ENCODE measurements around the gene PAK1IP1. TPM values are rescaled to one million over a fixed set of nuclear protein-coding genes. Genes with fewer than 3 reads are reported as not detected.
"Not testable (repeated sequence)": the region's sequence is repeated elsewhere in the genome, so short reads cannot be mapped to it uniquely, and the experiment has no call there.

PAK1IP1 gene
- total RNA-seq, 5 donors from 2014 or later (not counting 1 experiment from before 2014, with no cell fraction given) = 5.2 to 10.2 (median 7.4) TPM

DNA sequence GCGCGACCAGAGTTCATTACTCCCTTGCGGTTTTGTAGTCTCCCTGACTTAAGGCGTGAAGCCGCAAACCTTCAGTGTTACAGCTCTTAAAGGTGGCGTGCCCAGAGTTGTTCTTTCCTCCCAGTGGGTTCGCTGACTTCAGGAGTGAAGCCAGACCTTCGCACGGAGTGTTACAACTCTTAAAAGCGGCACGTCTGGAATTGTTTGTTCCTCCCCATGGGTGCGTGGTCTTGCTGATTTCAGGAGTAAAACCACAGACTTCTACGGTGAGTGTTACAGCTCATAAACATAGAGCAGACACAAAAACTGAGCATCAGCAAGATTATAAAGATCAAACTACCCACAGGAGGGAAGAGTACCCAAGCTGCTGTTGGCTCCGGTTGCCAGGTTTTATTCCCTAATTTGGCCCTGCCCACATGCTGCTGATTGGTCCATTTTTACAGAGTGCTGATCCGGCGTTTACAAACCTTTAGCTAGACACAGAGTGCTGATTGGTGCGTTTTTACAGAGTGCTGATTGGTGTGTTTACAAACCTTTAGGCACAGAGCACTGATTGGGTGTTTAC, 38.5 kb downstream of the PAK1IP1 start:
- no peaks in the 10 kb centered on the region for H3K27me3 Mint-ChIP-seq
- H3K36me3 Mint-ChIP-seq = peaks cover 35% of the 10 kb centered on the region
- ATAC-seq (replicated peaks in 1 of 4) = peak in 2 of 4 experiments; percentile 55 to 59
- H3K4me1 Mint-ChIP-seq = peaks cover 0 to 2% (median 0%) of the 10 kb centered on the region in 3 donors
- H3K9me3 Mint-ChIP-seq = no peaks in the 10 kb centered on the region
- POLR2A ChIA-PET = interaction anchor here in 1 of 2 donors (0.6 kb wide), 1 partner anchor 38 kb away, joined by 7 read pairs; the partner anchor contains the start of gene PAK1IP1
- H3K27me3 ChIP-seq (replicated peaks in 1 of 2; ENCODE audit: control insufficient read depth in 2 of 2, extremely low read depth in 1 of 2, insufficient read depth in 2 of 2, low read length in 1 of 2) = peaks cover 0 to 2% of the 10 kb centered on the region in 2 experiments
- no peak overlapping the region for H3K27ac ChIP-seq (ENCODE audit: low read length)
- no peaks in the 10 kb centered on the region for H3K9me3 ChIP-seq
- H3K4me3 Mint-ChIP-seq = no peak overlapping the region
- DNase-seq = peak in 9 of 35 experiments; percentile 18 to 72 (median 30)
- H3K36me3 ChIP-seq (ENCODE audit: control insufficient read depth in 2 of 2, extremely low read depth in 1 of 2, insufficient read depth in 1 of 2, low read length in 1 of 2) = peaks cover 0 to 6% of the 10 kb centered on the region in 2 donors
- peaks cover 0 to 15% of the 10 kb centered on the region in 2 experiments for H3K4me1 ChIP-seq (ENCODE audit: control insufficient read depth in 1 of 2, extremely low read depth in 1 of 2, insufficient read depth in 2 of 2, low read length in 2 of 2)
- 76% methylated on average over 13 of the region's 17 CpGs for WGBS (ENCODE audit: insufficient coverage)
- no peak overlapping the region for H3K27ac Mint-ChIP-seq
- no peak overlapping the region for H3K4me3 ChIP-seq (ENCODE audit: control insufficient read depth in 1 of 2, extremely low read depth in 1 of 2, low read length in 1 of 2)
- CTCF ChIA-PET = no interaction called here

DNA sequence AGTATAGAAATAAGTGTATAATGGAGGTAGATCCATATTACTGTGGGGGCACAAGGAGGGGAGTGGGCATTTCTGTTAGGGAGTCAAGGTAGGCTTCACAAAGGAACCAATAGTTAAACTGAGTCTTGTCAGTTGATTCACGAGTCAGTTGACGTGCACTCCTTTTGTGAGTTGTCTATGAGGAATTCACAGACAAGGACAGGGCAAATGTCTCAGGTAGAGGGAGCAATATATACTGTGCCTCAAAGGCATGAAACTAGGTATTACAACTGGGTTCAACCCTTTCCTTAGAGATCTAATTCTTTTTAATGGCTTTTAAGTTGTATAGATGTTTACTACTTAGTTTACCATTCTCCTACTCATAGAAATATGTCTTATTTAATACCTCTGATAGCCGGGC, 39.1 kb downstream of the PAK1IP1 start:
- no peaks in the 10 kb centered on the region for H3K27me3 Mint-ChIP-seq
- 100% methylated on average over 2 of the region's 3 CpGs for WGBS (ENCODE audit: insufficient coverage)
- H3K36me3 Mint-ChIP-seq = peaks cover 31% of the 10 kb centered on the region
- H3K4me1 Mint-ChIP-seq = peaks cover 0 to 2% (median 0%) of the 10 kb centered on the region in 3 donors
- Histone ChIP-seq H3K36me3 (ENCODE audit: control insufficient read depth in 2 of 2, extremely low read depth in 1 of 2, insufficient read depth in 1 of 2, low read length in 1 of 2) (peaks cover 0 to 6% of the 10 kb centered on the region in 2 donors), H3K27ac (ENCODE audit: low read length) (no peak overlapping the region), H3K4me3 (ENCODE audit: control insufficient read depth in 1 of 2, extremely low read depth in 1 of 2, low read length in 1 of 2) (no peak overlapping the region), H3K9me3 (no peaks in the 10 kb centered on the region), H3K27me3 (replicated peaks in 1 of 2; ENCODE audit: control insufficient read depth in 2 of 2, extremely low read depth in 1 of 2, insufficient read depth in 2 of 2, low read length in 1 of 2) (peaks cover 0 to 2% of the 10 kb centered on the region in 2 experiments), H3K4me1 (ENCODE audit: control insufficient read depth in 1 of 2, extremely low read depth in 1 of 2, insufficient read depth in 2 of 2, low read length in 2 of 2) (peaks cover 0 to 15% of the 10 kb centered on the region in 2 experiments)
- POLR2A ChIA-PET = interaction anchor here in 1 of 2 donors (0.6 kb wide), 1 partner anchor 39 kb away, joined by 7 read pairs; the partner anchor contains the start of gene PAK1IP1
- H3K9me3 Mint-ChIP-seq = no peaks in the 10 kb centered on the region
- H3K27ac Mint-ChIP-seq = no peak overlapping the region
- DNase-seq (no peak), ATAC-seq (replicated peaks in 1 of 4) (no peak)
- H3K4me3 Mint-ChIP-seq = no peak overlapping the region
- CTCF ChIA-PET = no interaction called here

DNA sequence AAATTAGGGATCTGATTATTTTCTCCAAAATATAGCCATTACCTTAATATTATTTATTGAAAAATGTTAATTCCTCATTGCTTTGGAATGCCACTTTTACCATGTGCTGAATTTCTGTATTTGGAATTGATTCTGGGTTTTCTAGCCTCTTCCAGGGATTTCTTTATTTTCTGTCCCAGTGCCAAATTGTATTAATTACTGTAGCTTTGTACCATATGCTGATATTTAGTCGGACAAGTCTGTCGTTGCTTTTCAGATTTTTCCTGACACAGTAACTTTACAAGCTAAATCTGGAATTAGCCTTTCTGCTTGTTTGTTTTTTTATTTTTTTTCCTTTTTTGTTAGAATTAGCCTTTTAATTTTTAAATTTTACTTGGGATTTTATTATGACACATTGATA, 42.0 kb downstream of the PAK1IP1 start:
- ATAC-seq (replicated peaks in 1 of 4) = no peak
- no peak overlapping the region for H3K27ac Mint-ChIP-seq
- H3K9me3 ChIP-seq = no peaks in the 10 kb centered on the region
- H3K36me3 ChIP-seq (ENCODE audit: control insufficient read depth in 2 of 2, extremely low read depth in 1 of 2, insufficient read depth in 1 of 2, low read length in 1 of 2) = peaks cover 0 to 6% of the 10 kb centered on the region in 2 donors
- no peaks in the 10 kb centered on the region for H3K4me1 Mint-ChIP-seq
- ChIA-PET POLR2A (interaction anchor here in 1 of 2 donors (0.7 kb wide), 1 partner anchor 23 kb away, joined by 4 read pairs; no protein-coding TSS in a partner anchor), CTCF (interaction anchor here in 1 of 2 donors (1.0 kb wide), 1 partner anchor 9 kb away, joined by 3 read pairs; no protein-coding TSS in a partner anchor)
- no CpG with 5 or more reads among the region's 2 CpGs for WGBS (ENCODE audit: insufficient coverage)
- no peak overlapping the region for H3K27ac ChIP-seq (ENCODE audit: low read length)
- H3K4me1 ChIP-seq (ENCODE audit: control insufficient read depth in 1 of 2, extremely low read depth in 1 of 2, insufficient read depth in 2 of 2, low read length in 2 of 2) = peaks cover 0 to 15% of the 10 kb centered on the region in 2 experiments
- no peak overlapping the region for H3K4me3 ChIP-seq (ENCODE audit: control insufficient read depth in 1 of 2, extremely low read depth in 1 of 2, low read length in 1 of 2)
- no peak overlapping the region for H3K4me3 Mint-ChIP-seq
- no peak for DNase-seq
- peaks cover 0 to 7% of the 10 kb centered on the region in 2 experiments for H3K27me3 ChIP-seq (replicated peaks in 1 of 2; ENCODE audit: control insufficient read depth in 2 of 2, extremely low read depth in 1 of 2, insufficient read depth in 2 of 2, low read length in 1 of 2)
- no peaks in the 10 kb centered on the region for H3K27me3 Mint-ChIP-seq
- no peaks in the 10 kb centered on the region for H3K9me3 Mint-ChIP-seq
- peaks cover 20% of the 10 kb centered on the region for H3K36me3 Mint-ChIP-seq

DNA sequence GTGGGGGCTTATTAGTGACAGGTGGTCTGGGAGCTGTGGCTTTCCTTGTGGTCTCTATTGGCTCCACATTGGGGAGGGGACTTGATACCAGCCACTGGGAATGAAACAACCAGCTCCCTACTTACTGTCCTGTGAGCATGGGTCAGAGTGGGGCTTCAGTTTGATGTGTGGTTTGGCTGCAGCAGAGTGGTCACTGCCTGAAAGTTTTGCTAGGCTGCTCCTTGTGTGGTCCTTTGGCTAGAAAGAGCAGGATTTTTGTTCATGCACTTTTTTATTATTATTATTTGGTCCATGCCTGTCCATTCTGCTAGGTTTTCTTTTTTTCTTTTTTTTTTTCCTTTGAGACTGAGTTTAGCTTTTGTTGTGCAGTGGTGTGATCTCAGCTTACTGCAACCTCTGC, 45.3 kb downstream of the PAK1IP1 start:
- H3K9me3 ChIP-seq = no peaks in the 10 kb centered on the region
- H3K4me3 ChIP-seq (ENCODE audit: control insufficient read depth in 1 of 2, extremely low read depth in 1 of 2, low read length in 1 of 2) = no peak overlapping the region
- DNase-seq (no peak), ATAC-seq (replicated peaks in 1 of 4) (no peak)
- no peaks in the 10 kb centered on the region for H3K36me3 ChIP-seq (ENCODE audit: control insufficient read depth in 2 of 2, extremely low read depth in 1 of 2, insufficient read depth in 1 of 2, low read length in 1 of 2)
- no peaks in the 10 kb centered on the region for H3K9me3 Mint-ChIP-seq
- no peak overlapping the region for H3K27ac Mint-ChIP-seq
- H3K4me1 ChIP-seq (ENCODE audit: control insufficient read depth in 1 of 2, extremely low read depth in 1 of 2, insufficient read depth in 2 of 2, low read length in 2 of 2) = no peaks in the 10 kb centered on the region
- H3K4me3 Mint-ChIP-seq = no peak overlapping the region
- peaks cover 0 to 2% (median 0%) of the 10 kb centered on the region in 3 donors for H3K4me1 Mint-ChIP-seq
- H3K27me3 ChIP-seq (replicated peaks in 1 of 2; ENCODE audit: control insufficient read depth in 2 of 2, extremely low read depth in 1 of 2, insufficient read depth in 2 of 2, low read length in 1 of 2) = peaks cover 0 to 7% of the 10 kb centered on the region in 2 experiments
- peaks cover 3% of the 10 kb centered on the region for H3K36me3 Mint-ChIP-seq
- H3K27me3 Mint-ChIP-seq = no peaks in the 10 kb centered on the region
- ChIA-PET CTCF (no interaction called here), POLR2A (no interaction called here)
- no peak overlapping the region for H3K27ac ChIP-seq (ENCODE audit: low read length)

DNA sequence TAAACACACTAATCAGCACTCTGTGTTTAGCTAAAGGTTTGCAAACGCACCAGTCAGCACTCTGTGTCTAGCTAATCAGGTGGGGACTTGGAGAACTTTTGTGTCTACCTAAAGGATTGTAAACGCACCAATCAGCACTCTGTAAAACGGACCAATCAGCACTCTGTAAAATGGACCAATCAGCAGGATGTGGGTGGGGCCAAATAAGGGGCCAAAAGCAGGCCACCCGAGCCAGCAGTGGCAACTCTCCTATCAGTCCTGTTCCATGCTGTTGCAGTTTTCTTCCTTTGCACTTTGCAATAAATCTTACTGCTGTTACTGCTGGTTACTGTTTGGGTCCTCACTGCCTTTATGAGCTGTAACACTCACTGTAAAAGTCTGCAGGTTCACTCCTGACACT, 46.9 kb downstream of the PAK1IP1 start:
- DNase-seq; H3K9me3 ChIP-seq; POLR2A ChIA-PET; H3K4me3 Mint-ChIP-seq; H3K9me3 Mint-ChIP-seq; H3K27me3 Mint-ChIP-seq; H3K27me3 ChIP-seq (replicated peaks in 1 of 2; ENCODE audit: control insufficient read depth in 2 of 2, extremely low read depth in 1 of 2, insufficient read depth in 2 of 2, low read length in 1 of 2); H3K4me1 ChIP-seq (ENCODE audit: control insufficient read depth in 1 of 2, extremely low read depth in 1 of 2, insufficient read depth in 2 of 2, low read length in 2 of 2); H3K36me3 Mint-ChIP-seq; H3K36me3 ChIP-seq (ENCODE audit: control insufficient read depth in 2 of 2, extremely low read depth in 1 of 2, insufficient read depth in 1 of 2, low read length in 1 of 2); ATAC-seq (replicated peaks in 1 of 4); H3K4me3 ChIP-seq (ENCODE audit: control insufficient read depth in 1 of 2, extremely low read depth in 1 of 2, low read length in 1 of 2); H3K27ac ChIP-seq (ENCODE audit: low read length); H3K27ac Mint-ChIP-seq: not testable (repeated sequence)
- peaks cover 7 to 16% (median 10%) of the 10 kb centered on the region in 3 donors for H3K4me1 Mint-ChIP-seq
- 94% methylated on average over 3 of the region's 4 CpGs for WGBS (ENCODE audit: insufficient coverage)
- CTCF ChIA-PET = interaction anchor here (0.6 to 1.2 kb wide), 3 partner anchors 17 to 239 kb away, joined by 3 to 8 read pairs (median 3); no protein-coding TSS in a partner anchor

DNA sequence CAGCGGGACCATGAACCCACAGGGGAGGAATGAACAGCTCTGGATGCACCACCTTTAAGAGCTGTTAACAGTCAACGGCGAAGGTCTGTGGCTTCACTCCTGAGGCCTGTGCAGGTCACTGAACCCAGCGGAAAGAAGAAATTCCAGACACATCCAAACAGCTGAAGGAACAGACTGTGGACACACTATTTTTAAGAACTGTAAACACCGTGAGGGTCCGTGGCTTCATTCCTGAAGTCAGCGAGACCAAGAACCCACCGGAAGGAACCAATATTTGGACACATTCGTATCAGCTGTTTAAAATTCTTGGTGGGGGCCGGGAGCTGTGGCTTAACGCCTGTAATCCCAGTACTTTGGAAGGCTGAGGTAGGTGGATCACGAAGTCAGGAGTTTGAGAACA, 47.5 kb downstream of the PAK1IP1 start:
- Mint-ChIP-seq H3K27me3 (no peaks in the 10 kb centered on the region), H3K4me1 (peaks cover 12 to 22% (median 16%) of the 10 kb centered on the region in 3 donors), H3K9me3 (no peaks in the 10 kb centered on the region), H3K27ac (no peak overlapping the region), H3K4me3 (no peak overlapping the region), H3K36me3 (peaks cover 3% of the 10 kb centered on the region)
- WGBS (ENCODE audit: insufficient coverage) = 94% methylated on average over 6 of the region's 12 CpGs
- no peak for DNase-seq
- ChIA-PET POLR2A (interaction anchor here in 1 of 2 donors (0.8 kb wide), 1 partner anchor 17 kb away, joined by 3 read pairs; no protein-coding TSS in a partner anchor), CTCF (interaction anchor here in 1 of 2 donors (0.5 to 1.2 kb wide), 3 partner anchors 18 to 1767 kb away, joined by 3 read pairs; no protein-coding TSS in a partner anchor)
- no peak overlapping the region for H3K27ac ChIP-seq (ENCODE audit: low read length)
- no peaks in the 10 kb centered on the region for H3K9me3 ChIP-seq
- H3K27me3 ChIP-seq (replicated peaks in 1 of 2; ENCODE audit: control insufficient read depth in 2 of 2, extremely low read depth in 1 of 2, insufficient read depth in 2 of 2, low read length in 1 of 2) = peaks cover 0 to 5% of the 10 kb centered on the region in 2 experiments
- H3K36me3 ChIP-seq (ENCODE audit: control insufficient read depth in 2 of 2, extremely low read depth in 1 of 2, insufficient read depth in 1 of 2, low read length in 1 of 2) = no peaks in the 10 kb centered on the region
- peaks cover 6 to 8% of the 10 kb centered on the region in 2 experiments for H3K4me1 ChIP-seq (ENCODE audit: control insufficient read depth in 1 of 2, extremely low read depth in 1 of 2, insufficient read depth in 2 of 2, low read length in 2 of 2)
- H3K4me3 ChIP-seq (ENCODE audit: control insufficient read depth in 1 of 2, extremely low read depth in 1 of 2, low read length in 1 of 2) = no peak overlapping the region
- ATAC-seq (replicated peaks in 1 of 4) = no peak

Data from T-cell (primary cell).